Caco-2 (cell line): Measurements from ENCODE around the gene BTBD18. TPM values are rescaled to one million over a fixed set of nuclear protein-coding genes. Genes with fewer than 3 reads are reported as not detected.
A peak's percentile ranks its signal among the peaks of the same experiment; 100 is the strongest.

Experiments used
- BruUV-seq: library from RNA; stranded (reverse); fragments of 400-500 nt; replicated peaks from 2 replicates; lab custom pipeline; 2021; lab: Mats Ljungman, UMichigan
- CTCF ChIA-PET: fragments of 300-600 bp; sonication (Branson Sonifier 250); formaldehyde crosslinking; loops from one replicate; lab custom pipeline; 2022; ENCODE audit warnings: antibody characterized with exemption; lab: Charles Lee
- POLR2A ChIA-PET: fragments of 300-600 bp; sonication (Branson Sonifier 250); formaldehyde crosslinking; loops from one replicate; lab custom pipeline; 2022; ENCODE audit warnings: antibody characterized with exemption; lab: Charles Lee
- DNase-seq, 2 experiments: peaks; one replicate each; pipeline versions ENCODE4 v3.0.0 to v3.0.0-alpha.2; 2020 to 2022
- H3K27me3 ChIP-seq: replicated peaks from 2 replicates; pipeline ENCODE4 v1.6.0; 2011; ENCODE audit warnings: low read length; ENCODE audit not compliant: control insufficient read depth, insufficient read depth
- H3K36me3 ChIP-seq: 2 replicates; pipeline ENCODE4 v1.5.1; 2011; ENCODE audit warnings: low read length; ENCODE audit not compliant: control insufficient read depth, insufficient read depth
- H3K4me1 ChIP-seq: fragments of 250-450 bp; sonication (Bioruptor Pico); 2 replicates; pipeline ENCODE4 v1.5.1; 2020; ENCODE audit warnings: mild to moderate bottlenecking
- H3K4me3 ChIP-seq: 2 replicates; pipeline ENCODE4 v1.5.1; 2011; ENCODE audit warnings: low read depth, mild to moderate bottlenecking, control low read depth, low read length
- H3K9me3 ChIP-seq: fragments of 250-450 bp; sonication (Bioruptor Pico); 2 replicates; pipeline ENCODE4 v1.5.1; 2020; ENCODE audit warnings: mild to moderate bottlenecking, moderate library complexity
- H3K27ac Mint-ChIP-seq: one replicate; pipeline ENCODE4 v1.8.0; 2022; ENCODE audit warnings: mixed read lengths; ENCODE audit not compliant: unreplicated experiment
- H3K27me3 Mint-ChIP-seq: one replicate; pipeline ENCODE4 v1.8.0; 2022; ENCODE audit warnings: mixed read lengths; ENCODE audit not compliant: insufficient read depth, unreplicated experiment
- H3K36me3 Mint-ChIP-seq: one replicate; pipeline ENCODE4 v1.8.0; 2022; ENCODE audit warnings: mild to moderate bottlenecking, mixed read lengths; ENCODE audit not compliant: insufficient read depth, unreplicated experiment
- H3K4me1 Mint-ChIP-seq: one replicate; pipeline ENCODE4 v1.8.0; 2022; ENCODE audit warnings: low read depth, mixed read lengths; ENCODE audit not compliant: unreplicated experiment
- H3K4me3 Mint-ChIP-seq: one replicate; pipeline ENCODE4 v1.8.0; 2022; ENCODE audit warnings: mild to moderate bottlenecking, moderate library complexity, mixed read lengths; ENCODE audit not compliant: unreplicated experiment
- H3K9me3 Mint-ChIP-seq: one replicate; pipeline ENCODE4 v1.8.0; 2022; ENCODE audit warnings: mixed read lengths; ENCODE audit not compliant: unreplicated experiment
- CTCF ChIP-seq, 2 experiments: fragments of 200-600 bp in 1 of 2; IDR thresholded peaks; 1 replicate in 1 of 2; 2 replicates in 1 of 2; pipeline versions ENCODE4 v1.5.1 to v1.8.0; 2011 to 2022; ENCODE audit warnings: antibody characterized with exemption in 1 of 2, control low read depth in 1 of 2, inconsistent platforms in 1 of 2, low read depth in 1 of 2, low read length in 1 of 2, mild to moderate bottlenecking in 1 of 2, moderate library complexity in 1 of 2; ENCODE audit not compliant: insufficient read depth in 1 of 2, severe bottlenecking in 1 of 2, unreplicated experiment in 1 of 2
- intact Hi-C: fragments of 100-400 bp; cut with micrococcal nuclease; formaldehyde crosslinking; loops from one replicate; pipeline ENCODE4 v1.10.0; 2022; ENCODE audit not compliant: unreplicated experiment
- total RNA-seq: library from RNA; stranded (reverse); gene quantifications from 2 replicates; pipeline ENCODE4 v1.2.3, GENCODE V29; 2022

BTBD18 gene
- total RNA-seq, 1 experiment from 2014 or later: not detected

GRCh38 chr11:57761301-57762234, 9.9 kb upstream of the BTBD18 start, which contains the start of gene CTNND1:
CTNND1 (plus strand) TSS chr11:57761802; CDS start chr11:57791479, 29,677 bp downstream.
- TSS peak; percentile 93 for BruUV-seq
- ChIA-PET POLR2A (interaction anchor here (0.5 to 6.8 kb wide), 11 partner anchors 10 to 376 kb away, joined by 3 to 118 read pairs (median 9); partner anchors contain the start of genes BTBD18, MED19 and SELENOH), CTCF (interaction anchor here (0.7 to 4.0 kb wide), 8 partner anchors 10 to 416 kb away, joined by 3 to 79 read pairs (median 6); partner anchors contain the start of gene BTBD18)
- peaks cover 27% of the 10 kb centered on the region for H3K4me1 ChIP-seq
- Mint-ChIP-seq H3K27ac (peak within 1 kb of the TSS; percentile 98), H3K4me1 (peaks cover 27% of the 10 kb centered on the region), H3K4me3 (peak within 1 kb of the TSS; percentile 96), H3K9me3 (no peaks in the 10 kb centered on the region), H3K36me3 (peaks cover 23% of the 10 kb centered on the region), H3K27me3 (no peaks in the 10 kb centered on the region)
- no peaks in the 10 kb centered on the region for H3K27me3 ChIP-seq
- TF ChIP-seq CTCF (IDR thresholded peaks at IDR 0.05; ENCODE audit: insufficient read depth in 1 of 2, low read depth in 1 of 2, low read length in 1 of 2, severe bottlenecking in 1 of 2, unreplicated experiment in 1 of 2): peak in 1 of 2 experiments; percentile 23
- H3K4me3 ChIP-seq: peak within 1 kb of the TSS; percentile 84
- no peaks in the 10 kb centered on the region for H3K36me3 ChIP-seq
- H3K9me3 ChIP-seq: no peaks in the 10 kb centered on the region
- DNase-seq: peak; percentile 94 to 96
- intact Hi-C loops: loop anchor here (1.0 kb wide), 4 partner anchors 17 to 49 kb away; partner anchors contain the start of genes MED19, SELENOH and TMX2

- peaks cover 5% of the 10 kb centered on the region; the same call in 1 of the 2 replicates for H3K4me1 ChIP-seq
- peaks cover 9% of the 10 kb centered on the region for H3K4me1 Mint-ChIP-seq
- H3K4me3 ChIP-seq: no peak overlapping the region
- no peak for TF ChIP-seq CTCF (IDR thresholded peaks at IDR 0.05; ENCODE audit: insufficient read depth in 1 of 2, low read depth in 1 of 2, low read length in 1 of 2, severe bottlenecking in 1 of 2, unreplicated experiment in 1 of 2)
- H3K9me3 ChIP-seq: no peaks in the 10 kb centered on the region
- ChIA-PET POLR2A (interaction anchor here (0.9 kb wide), 1 partner anchor 20 kb away, joined by 5 read pairs; no protein-coding TSS in a partner anchor), CTCF (interaction anchor here (3.2 kb wide), 1 partner anchor 42 kb away, joined by 31 read pairs; no protein-coding TSS in a partner anchor)
- H3K27ac Mint-ChIP-seq: no peak overlapping the region
- H3K27me3 Mint-ChIP-seq: no peaks in the 10 kb centered on the region
- H3K9me3 Mint-ChIP-seq: no peaks in the 10 kb centered on the region
- DNase-seq: no peak
- intact Hi-C loops: no loop called here
- H3K27me3 ChIP-seq: no peaks in the 10 kb centered on the region
- H3K4me3 Mint-ChIP-seq: no peak overlapping the region
- no TSS peak for BruUV-seq
- H3K36me3 ChIP-seq: no peaks in the 10 kb centered on the region
- peaks cover 12% of the 10 kb centered on the region for H3K36me3 Mint-ChIP-seq
Measured at GRCh38 chr11:57758174-57758573, 6.6 kb upstream of the BTBD18 start.

GRCh38 chr11:57752954-57753353, 1.3 kb upstream of the BTBD18 start:
- BruUV-seq: no TSS peak
- ChIA-PET CTCF (no interaction called here), POLR2A (interaction anchor here (0.6 kb wide), 1 partner anchor 24 kb away, joined by 3 read pairs; no protein-coding TSS in a partner anchor)

More at GRCh38 chr11:57752954-57753353, 1.3 kb upstream of the BTBD18 start:
- Histone ChIP-seq H3K9me3 (no peaks in the 10 kb centered on the region), H3K4me3 (no peak overlapping the region), H3K27me3 (no peaks in the 10 kb centered on the region), H3K36me3 (no peaks in the 10 kb centered on the region), H3K4me1 (peaks cover 12% of the 10 kb centered on the region; the same call in 1 of the 2 replicates)
- H3K27ac Mint-ChIP-seq: no peak overlapping the region
- H3K9me3 Mint-ChIP-seq: no peaks in the 10 kb centered on the region
- no peaks in the 10 kb centered on the region for H3K27me3 Mint-ChIP-seq
- no peak overlapping the region for H3K4me3 Mint-ChIP-seq
- TF ChIP-seq CTCF (IDR thresholded peaks at IDR 0.05; ENCODE audit: insufficient read depth in 1 of 2, low read depth in 1 of 2, low read length in 1 of 2, severe bottlenecking in 1 of 2, unreplicated experiment in 1 of 2): no peak
- H3K4me1 Mint-ChIP-seq: peaks cover 19% of the 10 kb centered on the region
- DNase-seq: no peak
- no peaks in the 10 kb centered on the region for H3K36me3 Mint-ChIP-seq
- intact Hi-C loops: loop anchor here (5.0 kb wide), 1 partner anchor 759 kb away; no protein-coding TSS in a partner anchor
